ENCODE data around the gene PARS2. TPM values are rescaled to one million over a fixed set of nuclear protein-coding genes. Genes with fewer than 3 reads are reported as not detected.

The PARS2 gene
- total and polyA plus RNA-seq, 9 donors, result 4.1 to 6.4 (median 4.6) TPM

DNA sequence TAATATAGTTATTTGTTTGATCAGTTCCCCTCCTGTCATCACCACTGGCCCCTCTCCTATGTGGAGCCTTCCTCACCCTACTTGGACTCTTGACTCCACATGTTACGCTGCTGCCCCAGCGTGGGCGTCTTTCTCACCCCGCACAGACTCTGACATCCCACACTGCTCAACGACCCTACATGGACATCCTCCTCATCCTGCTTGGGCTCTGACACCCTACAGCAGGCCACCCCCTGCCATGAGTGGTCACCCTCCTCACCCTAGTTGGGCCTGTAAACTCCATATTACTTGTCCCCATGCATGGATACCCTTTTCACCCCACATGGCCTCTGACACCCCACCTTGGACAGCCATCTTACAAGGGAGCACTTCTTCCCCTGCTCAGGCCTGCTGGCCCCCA lies 27.6 kb downstream of the PARS2 start:
- no peaks in the 10 kb centered on the region for H3K9me3 ChIP-seq (replicated peaks; ENCODE audit: control insufficient read depth, low read depth, low read length)
- no peak overlapping the region for H3K4me3 ChIP-seq (ENCODE audit: low read length)
- WGBS (ENCODE audit: insufficient coverage), result 97% methylated on average over 5 of the region's 5 CpGs
- no peaks in the 10 kb centered on the region for H3K4me1 ChIP-seq (ENCODE audit: control insufficient read depth, insufficient read depth, low read length)
- peaks cover 70% of the 10 kb centered on the region for H3K36me3 ChIP-seq (ENCODE audit: control insufficient read depth, insufficient read depth, low read length)
- H3K27me3 ChIP-seq (ENCODE audit: control insufficient read depth, insufficient read depth, low read length), result no peaks in the 10 kb centered on the region
- DNase-seq, result no peak
- H3K27ac ChIP-seq (ENCODE audit: low read length), result no peak overlapping the region

DNA sequence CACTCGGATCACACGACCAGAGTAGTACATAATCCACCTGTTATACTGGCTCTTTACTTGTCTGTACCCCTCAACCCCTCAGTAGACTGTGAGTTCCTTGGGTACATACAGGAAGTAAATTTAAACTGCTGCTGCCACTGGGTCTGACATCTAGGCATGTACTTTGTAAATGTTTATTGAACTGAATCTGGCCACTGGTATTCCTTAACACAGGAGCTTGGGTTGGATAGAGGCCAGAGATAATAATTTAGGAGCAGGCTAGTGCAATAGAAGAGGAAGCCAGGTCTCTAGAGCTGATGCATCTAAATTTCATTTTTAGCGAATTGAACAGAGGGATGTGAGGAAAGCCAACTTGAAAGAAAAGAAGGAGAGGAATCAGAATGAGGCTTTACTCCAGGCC lies 36.3 kb downstream of the PARS2 start:
- Histone ChIP-seq H3K9me3 (replicated peaks; ENCODE audit: control insufficient read depth, low read depth, low read length) (peaks cover 15% of the 10 kb centered on the region), H3K4me1 (ENCODE audit: control insufficient read depth, insufficient read depth, low read length) (no peaks in the 10 kb centered on the region), H3K27me3 (ENCODE audit: control insufficient read depth, insufficient read depth, low read length) (no peaks in the 10 kb centered on the region), H3K27ac (ENCODE audit: low read length) (no peak overlapping the region), H3K4me3 (ENCODE audit: low read length) (no peak overlapping the region), H3K36me3 (ENCODE audit: control insufficient read depth, insufficient read depth, low read length) (peaks cover 63% of the 10 kb centered on the region)
- DNase-seq, result no peak
- WGBS (ENCODE audit: insufficient coverage), result 89% methylated on average over 1 of the region's 3 CpGs

DNA sequence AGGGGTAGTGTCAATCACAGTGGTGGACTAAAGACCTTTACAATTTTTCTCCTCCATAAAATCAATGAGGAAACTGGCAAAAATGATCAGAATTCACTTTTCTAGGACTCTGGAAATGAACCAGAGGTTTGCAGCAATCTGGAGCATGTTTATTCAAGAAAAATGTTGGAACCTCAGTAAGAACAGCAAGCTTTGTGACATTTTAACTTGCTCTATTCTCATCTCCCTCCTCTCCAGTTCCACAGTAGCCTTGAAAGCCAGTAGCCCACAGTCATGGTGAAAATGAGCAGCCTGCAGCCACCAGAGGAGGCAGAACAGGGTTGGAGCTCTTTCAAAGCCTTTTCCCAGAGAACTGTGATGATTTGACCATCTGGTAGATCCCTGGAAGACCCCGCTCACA lies 39.6 kb downstream of the PARS2 start:
- no peak overlapping the region for H3K27ac ChIP-seq (ENCODE audit: low read length)
- H3K4me3 ChIP-seq (ENCODE audit: low read length), result no peak overlapping the region
- WGBS (ENCODE audit: insufficient coverage), result no CpG with 5 or more reads among the region's 1 CpG
- H3K36me3 ChIP-seq (ENCODE audit: control insufficient read depth, insufficient read depth, low read length), result peaks cover 54% of the 10 kb centered on the region
- peaks cover 15% of the 10 kb centered on the region for H3K9me3 ChIP-seq (replicated peaks; ENCODE audit: control insufficient read depth, low read depth, low read length)
- DNase-seq, result no peak
- H3K27me3 ChIP-seq (ENCODE audit: control insufficient read depth, insufficient read depth, low read length), result no peaks in the 10 kb centered on the region
- no peaks in the 10 kb centered on the region for H3K4me1 ChIP-seq (ENCODE audit: control insufficient read depth, insufficient read depth, low read length)

DNA sequence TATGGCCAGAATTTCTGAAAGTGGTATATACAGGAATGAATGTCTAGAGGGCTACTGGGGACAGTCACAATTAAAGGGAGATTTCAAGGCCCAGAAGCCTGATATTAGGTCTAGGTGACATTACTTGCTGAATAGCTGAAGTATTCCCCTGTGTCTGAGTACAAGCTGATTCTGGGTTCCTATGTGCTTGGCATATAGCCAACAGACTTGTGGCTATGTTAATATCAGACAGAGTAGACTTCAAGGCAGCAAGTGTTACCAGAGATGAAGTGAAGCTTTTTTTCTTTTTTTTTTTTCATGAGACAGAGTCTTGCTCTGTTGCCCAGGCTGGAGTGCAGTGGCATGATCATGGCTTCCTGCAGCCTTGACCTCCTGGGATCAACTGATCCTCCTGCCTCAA lies 40.3 kb downstream of the PARS2 start:
- Histone ChIP-seq H3K4me3 (ENCODE audit: low read length) (no peak overlapping the region), H3K27me3 (ENCODE audit: control insufficient read depth, insufficient read depth, low read length) (no peaks in the 10 kb centered on the region), H3K9me3 (replicated peaks; ENCODE audit: control insufficient read depth, low read depth, low read length) (peaks cover 15% of the 10 kb centered on the region), H3K27ac (ENCODE audit: low read length) (no peak overlapping the region), H3K36me3 (ENCODE audit: control insufficient read depth, insufficient read depth, low read length) (peaks cover 52% of the 10 kb centered on the region), H3K4me1 (ENCODE audit: control insufficient read depth, insufficient read depth, low read length) (no peaks in the 10 kb centered on the region)
- no peak for DNase-seq

GRCh38 chr1:54721719-54722118 lies 42.6 kb downstream of the PARS2 start:
- no peak for DNase-seq
- no peak overlapping the region for H3K27ac ChIP-seq (ENCODE audit: low read length)
- peaks cover under 1% of the 10 kb centered on the region for H3K4me1 ChIP-seq (ENCODE audit: control insufficient read depth, insufficient read depth, low read length)
- no peak overlapping the region for H3K4me3 ChIP-seq (ENCODE audit: low read length)
- H3K36me3 ChIP-seq (ENCODE audit: control insufficient read depth, insufficient read depth, low read length), result peaks cover 49% of the 10 kb centered on the region
- peaks cover 15% of the 10 kb centered on the region for H3K9me3 ChIP-seq (replicated peaks; ENCODE audit: control insufficient read depth, low read depth, low read length)
- no peaks in the 10 kb centered on the region for H3K27me3 ChIP-seq (ENCODE audit: control insufficient read depth, insufficient read depth, low read length)

DNA sequence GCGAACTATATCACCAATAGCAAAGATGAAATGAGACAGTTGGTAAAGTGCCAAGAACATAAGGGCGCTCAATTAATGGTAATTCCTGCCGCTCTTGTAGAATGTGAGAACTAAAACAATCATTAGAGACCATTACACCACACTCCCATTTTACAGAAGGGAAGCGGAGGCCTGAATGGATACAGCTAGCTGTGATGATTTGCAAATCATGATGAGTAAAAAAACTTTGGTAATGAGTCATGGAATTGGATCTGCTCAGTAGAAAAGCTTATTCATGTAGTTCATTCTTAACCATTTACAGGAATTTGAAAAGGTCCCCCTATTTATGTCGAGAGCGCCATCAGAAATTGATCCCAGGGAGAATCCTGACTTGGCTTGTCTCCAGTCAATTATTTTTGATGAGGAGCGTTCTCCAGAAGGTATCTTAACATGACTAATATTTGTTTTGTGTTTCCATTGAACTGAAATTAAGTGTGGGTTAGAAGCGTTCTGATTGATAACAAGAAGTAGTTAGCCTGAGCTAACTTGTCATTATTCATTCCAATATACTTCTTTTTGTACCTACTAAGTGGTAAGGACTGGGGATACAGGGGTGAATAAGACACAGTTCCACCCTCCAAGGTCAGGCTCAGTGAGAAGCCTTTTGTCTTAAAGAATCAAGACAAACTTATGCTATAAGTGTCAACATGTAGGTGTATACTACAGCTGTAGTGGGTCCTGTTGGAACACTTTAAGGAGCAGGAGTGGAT lies 47.9 kb downstream of the PARS2 start:
- Histone ChIP-seq H3K9me3 (replicated peaks; ENCODE audit: control insufficient read depth, low read depth, low read length) (no peaks in the 10 kb centered on the region), H3K27me3 (ENCODE audit: control insufficient read depth, insufficient read depth, low read length) (peaks cover 1% of the 10 kb centered on the region), H3K27ac (ENCODE audit: low read length) (peak overlapping the region; percentile 67), H3K4me3 (ENCODE audit: low read length) (peak overlapping the region; percentile 48), H3K36me3 (ENCODE audit: control insufficient read depth, insufficient read depth, low read length) (peaks cover 14% of the 10 kb centered on the region), H3K4me1 (ENCODE audit: control insufficient read depth, insufficient read depth, low read length) (peaks cover 8% of the 10 kb centered on the region)
- DNase-seq, result no peak
- 67% methylated on average over 1 of the region's 8 CpGs for WGBS (ENCODE audit: insufficient coverage)

- under 1% methylated on average over 44 of the region's 51 CpGs for WGBS (ENCODE audit: insufficient coverage)
- no peaks in the 10 kb centered on the region for H3K9me3 ChIP-seq (replicated peaks; ENCODE audit: control insufficient read depth, low read depth, low read length)
- peaks cover 14% of the 10 kb centered on the region for H3K36me3 ChIP-seq (ENCODE audit: control insufficient read depth, insufficient read depth, low read length)
- peak; percentile 90 for DNase-seq
- peaks cover 2% of the 10 kb centered on the region for H3K27me3 ChIP-seq (ENCODE audit: control insufficient read depth, insufficient read depth, low read length)
- peak within 1 kb of the TSS; percentile 48 for H3K4me3 ChIP-seq (ENCODE audit: low read length)
- peaks cover 8% of the 10 kb centered on the region for H3K4me1 ChIP-seq (ENCODE audit: control insufficient read depth, insufficient read depth, low read length)
- peak within 1 kb of the TSS; percentile 67 for H3K27ac ChIP-seq (ENCODE audit: low read length)
These were observed 48.6 kb downstream of the PARS2 start, which contains the start of gene TTC4 for GRCh38 chr1:54715493-54716298. TTC4 (plus strand) TSS chr1:54715861; CDS start chr1:54715909, 48 bp downstream.

DNA sequence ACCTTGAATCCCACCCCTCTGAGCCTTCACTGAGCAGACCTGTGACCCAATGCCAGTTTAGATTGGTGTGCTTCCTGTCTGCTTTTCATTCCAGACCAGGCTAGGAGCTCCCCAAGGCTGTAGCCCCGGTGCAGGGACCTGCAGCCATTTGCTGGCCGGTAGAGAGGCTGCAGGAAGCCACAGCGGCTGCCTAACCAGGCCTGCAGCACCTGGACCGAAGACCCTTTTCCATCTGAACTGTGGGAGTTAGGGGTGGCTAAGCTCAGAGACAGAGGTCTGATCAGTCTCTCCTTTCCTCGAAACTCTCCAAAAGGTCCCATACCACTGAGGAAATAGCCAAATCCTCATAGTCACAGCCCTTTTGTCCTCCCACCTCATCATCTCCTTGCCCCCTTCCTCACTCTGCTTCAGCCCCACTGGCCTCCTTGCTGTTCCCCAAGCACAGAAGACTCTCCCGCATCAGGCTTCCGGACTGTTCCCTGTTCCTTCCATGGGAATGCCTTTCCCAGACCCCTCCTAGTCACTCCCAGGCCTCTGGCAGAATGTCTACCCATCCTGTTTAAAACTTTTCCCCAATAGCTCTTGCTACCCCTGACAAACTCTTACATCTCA lies 49.3 kb downstream of the PARS2 start:
- Histone ChIP-seq H3K27me3 (ENCODE audit: control insufficient read depth, insufficient read depth, low read length) (peaks cover 2% of the 10 kb centered on the region), H3K9me3 (replicated peaks; ENCODE audit: control insufficient read depth, low read depth, low read length) (no peaks in the 10 kb centered on the region), H3K27ac (ENCODE audit: low read length) (peak overlapping the region; percentile 15), H3K36me3 (ENCODE audit: control insufficient read depth, insufficient read depth, low read length) (peaks cover 14% of the 10 kb centered on the region), H3K4me1 (ENCODE audit: control insufficient read depth, insufficient read depth, low read length) (peaks cover 8% of the 10 kb centered on the region), H3K4me3 (ENCODE audit: low read length) (peak overlapping the region; percentile 48)
- no peak for DNase-seq
- 78% methylated on average over 7 of the region's 7 CpGs for WGBS (ENCODE audit: insufficient coverage)

DNA sequence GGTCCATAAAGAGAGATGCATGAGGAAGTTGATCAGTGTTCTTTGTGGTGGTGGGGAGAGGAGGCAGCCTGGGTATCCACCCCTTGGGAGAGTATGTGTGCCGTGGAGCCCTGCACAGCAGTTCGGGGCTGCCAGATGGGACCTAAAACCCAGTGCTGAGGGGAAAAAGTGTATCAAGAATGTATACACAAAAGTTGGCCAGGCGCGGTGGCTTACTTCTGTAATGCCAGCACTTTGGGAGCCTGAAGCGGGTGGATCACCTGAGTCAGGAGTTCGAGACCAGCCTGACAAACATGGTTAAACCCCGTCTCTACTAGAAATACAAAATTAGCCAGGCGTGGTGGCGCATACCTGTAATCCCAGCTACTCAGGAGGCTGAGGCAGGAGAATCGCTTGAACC lies 52.8 kb downstream of the PARS2 start:
- Histone ChIP-seq H3K9me3 (replicated peaks; ENCODE audit: control insufficient read depth, low read depth, low read length) (no peaks in the 10 kb centered on the region), H3K27me3 (ENCODE audit: control insufficient read depth, insufficient read depth, low read length) (peaks cover 2% of the 10 kb centered on the region), H3K36me3 (ENCODE audit: control insufficient read depth, insufficient read depth, low read length) (no peaks in the 10 kb centered on the region), H3K4me3 (ENCODE audit: low read length) (no peak overlapping the region), H3K4me1 (ENCODE audit: control insufficient read depth, insufficient read depth, low read length) (peaks cover 6% of the 10 kb centered on the region), H3K27ac (ENCODE audit: low read length) (no peak overlapping the region)
- no peak for DNase-seq
- WGBS (ENCODE audit: insufficient coverage), result 81% methylated on average over 5 of the region's 10 CpGs

GRCh38 chr1:54710841-54711240 lies 53.5 kb downstream of the PARS2 start:
- WGBS (ENCODE audit: insufficient coverage), result 88% methylated on average over 4 of the region's 6 CpGs
- no peak for DNase-seq
- Histone ChIP-seq H3K9me3 (replicated peaks; ENCODE audit: control insufficient read depth, low read depth, low read length) (no peaks in the 10 kb centered on the region), H3K27ac (ENCODE audit: low read length) (no peak overlapping the region), H3K4me1 (ENCODE audit: control insufficient read depth, insufficient read depth, low read length) (peaks cover 6% of the 10 kb centered on the region), H3K4me3 (ENCODE audit: low read length) (no peak overlapping the region), H3K36me3 (ENCODE audit: control insufficient read depth, insufficient read depth, low read length) (no peaks in the 10 kb centered on the region), H3K27me3 (ENCODE audit: control insufficient read depth, insufficient read depth, low read length) (peaks cover 2% of the 10 kb centered on the region)

Data from muscle of leg (tissue), 11 donors.